ENCODE measurements around the gene FAT4.

The FAT4 gene

DNA sequence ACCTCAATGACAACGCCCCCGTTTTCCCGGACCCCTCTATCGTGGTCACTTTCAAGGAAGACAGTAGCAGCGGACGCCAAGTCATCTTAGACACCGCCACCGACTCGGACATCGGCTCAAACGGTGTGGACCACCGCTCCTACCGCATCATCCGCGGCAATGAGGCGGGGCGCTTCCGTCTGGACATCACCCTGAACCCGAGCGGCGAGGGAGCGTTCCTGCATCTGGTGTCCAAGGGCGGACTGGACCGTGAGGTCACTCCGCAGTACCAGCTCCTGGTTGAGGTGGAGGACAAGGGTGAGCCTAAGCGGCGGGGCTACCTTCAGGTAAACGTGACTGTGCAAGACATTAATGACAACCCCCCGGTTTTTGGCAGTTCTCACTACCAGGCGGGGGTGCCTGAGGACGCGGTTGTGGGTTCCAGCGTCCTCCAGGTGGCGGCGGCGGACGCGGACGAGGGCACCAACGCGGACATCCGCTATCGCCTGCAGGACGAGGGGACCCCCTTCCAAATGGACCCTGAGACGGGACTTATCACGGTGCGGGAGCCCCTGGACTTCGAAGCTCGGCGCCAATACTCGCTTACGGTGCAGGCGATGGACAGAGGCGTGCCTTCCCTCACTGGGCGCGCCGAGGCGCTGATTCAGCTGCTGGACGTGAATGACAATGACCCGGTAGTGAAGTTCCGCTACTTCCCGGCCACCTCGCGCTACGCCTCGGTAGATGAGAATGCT lies 2.2 kb downstream of the FAT4 start:
- DNase-seq (ENCODE audit: low read depth): no peak

DNA sequence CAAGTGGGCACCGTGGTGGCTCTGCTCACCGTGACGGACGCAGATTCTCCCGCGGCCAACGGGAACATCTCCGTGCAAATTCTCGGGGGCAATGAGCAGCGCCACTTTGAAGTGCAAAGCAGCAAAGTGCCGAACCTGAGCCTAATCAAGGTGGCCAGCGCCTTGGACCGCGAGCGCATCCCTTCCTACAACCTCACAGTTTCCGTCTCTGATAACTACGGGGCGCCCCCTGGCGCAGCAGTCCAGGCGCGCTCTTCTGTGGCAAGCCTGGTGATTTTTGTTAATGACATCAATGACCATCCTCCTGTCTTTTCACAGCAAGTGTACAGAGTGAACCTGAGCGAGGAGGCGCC lies 2.7 kb downstream of the FAT4 start:
- no peak for DNase-seq (ENCODE audit: low read depth)

GRCh38 chr4:125319311-125319710 lies 4.6 kb downstream of the FAT4 start:
- no peak for DNase-seq (ENCODE audit: low read depth)

DNA sequence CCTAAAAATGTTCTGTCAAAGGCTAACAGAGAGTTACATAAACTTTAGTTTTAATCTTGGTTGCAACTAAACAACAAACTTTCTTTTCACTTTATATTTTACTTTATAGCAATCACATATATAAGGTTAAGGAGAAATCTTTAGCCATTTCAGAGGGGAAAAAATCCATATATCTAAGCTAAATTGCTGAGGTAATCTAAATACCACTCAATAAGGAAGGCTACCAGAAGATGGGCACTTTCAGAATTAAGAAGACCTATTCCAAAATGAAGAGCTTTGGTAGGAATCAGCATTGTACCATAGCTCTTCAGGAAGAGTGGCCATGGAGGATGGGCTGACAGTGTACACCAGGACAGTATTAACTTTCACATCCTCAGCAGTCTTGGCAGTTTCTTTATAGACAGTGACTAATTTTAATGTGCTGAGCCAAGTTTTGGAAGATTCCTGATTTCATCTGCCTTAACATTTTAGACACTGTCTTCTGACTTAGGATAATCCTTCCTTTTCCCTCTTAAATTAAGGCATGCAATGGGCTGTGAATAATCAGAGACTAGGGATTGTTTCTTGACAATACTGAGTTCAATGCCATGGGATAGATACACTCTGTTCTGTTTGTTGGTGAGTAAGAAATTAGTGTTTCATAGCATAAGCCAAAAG lies 7.1 kb downstream of the FAT4 start:
- DNase-seq (ENCODE audit: low read depth): no peak

GRCh38 chr4:125322366-125322730 lies 7.6 kb downstream of the FAT4 start:
- DNase-seq (ENCODE audit: low read depth): no peak

- no peak for DNase-seq (ENCODE audit: low read depth)
Measured at GRCh38 chr4:125323654-125324053, 8.9 kb downstream of the FAT4 start.

DNA sequence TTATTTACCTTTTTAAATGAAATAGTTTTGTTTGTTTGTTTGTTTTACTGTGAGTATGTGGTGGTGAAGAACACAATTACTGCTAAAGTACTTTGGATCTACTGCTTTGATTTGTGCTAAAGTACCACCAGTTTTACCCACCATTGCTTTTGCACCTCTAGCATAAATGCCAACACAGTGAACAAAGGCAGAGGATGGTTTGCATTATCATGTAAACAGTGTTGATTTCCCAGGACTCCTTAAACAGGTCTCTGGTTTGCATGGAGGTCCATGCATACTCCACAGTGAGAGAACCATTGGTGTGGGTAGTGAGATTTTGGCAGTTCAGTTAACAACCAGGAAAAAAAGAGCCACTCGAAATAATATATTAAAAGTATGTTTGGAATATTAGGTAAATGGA lies 11.0 kb downstream of the FAT4 start:
- DNase-seq (ENCODE audit: low read depth): no peak

- no peak for DNase-seq (ENCODE audit: low read depth)
Measured at GRCh38 chr4:125331116-125331515, 16.4 kb downstream of the FAT4 start.

- DNase-seq (ENCODE audit: low read depth): no peak
Measured at GRCh38 chr4:125334926-125335325, 20.2 kb downstream of the FAT4 start.

DNA sequence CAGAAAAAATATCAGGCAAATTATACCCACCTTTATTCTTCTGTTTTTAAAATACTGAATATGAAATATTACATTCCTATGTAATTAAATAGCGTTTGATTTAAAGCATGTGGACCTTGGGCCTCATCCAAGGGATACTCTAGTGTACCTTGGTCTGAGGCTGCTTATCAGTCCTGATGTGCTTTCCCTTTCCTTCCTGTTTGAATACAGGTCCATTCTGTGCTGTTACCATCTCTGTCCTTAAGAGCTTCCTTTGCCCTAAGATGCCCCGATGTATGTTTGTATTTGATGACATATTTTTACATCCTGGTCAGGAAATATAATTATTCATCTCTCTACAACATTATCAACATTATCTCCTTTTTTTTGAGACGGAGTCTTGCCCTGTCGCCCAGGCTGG lies 24.1 kb downstream of the FAT4 start:
- no peak for DNase-seq (ENCODE audit: low read depth)

DNA sequence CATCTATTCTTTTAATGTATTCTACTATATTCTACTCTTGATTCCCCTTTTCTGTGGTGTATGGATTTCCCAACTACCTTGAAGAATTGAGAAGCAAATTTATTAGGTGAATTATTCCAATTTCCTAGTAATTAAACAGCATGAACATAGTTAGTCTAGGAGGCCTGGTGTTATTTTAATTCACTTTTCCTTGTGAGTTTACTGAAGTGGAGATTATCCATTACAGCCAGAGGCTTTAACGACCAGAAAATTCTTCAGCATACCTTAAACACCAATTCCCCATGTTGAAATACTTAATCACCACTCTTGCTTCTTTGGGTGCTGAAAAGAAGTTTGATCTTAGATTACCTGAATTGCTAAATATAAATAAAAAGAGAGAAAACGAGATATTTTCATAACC lies 29.4 kb downstream of the FAT4 start:
- no peak for DNase-seq (ENCODE audit: low read depth)

GRCh38 chr4:125346616-125347015 lies 31.9 kb downstream of the FAT4 start:
- no peak for DNase-seq (ENCODE audit: low read depth)

DNA sequence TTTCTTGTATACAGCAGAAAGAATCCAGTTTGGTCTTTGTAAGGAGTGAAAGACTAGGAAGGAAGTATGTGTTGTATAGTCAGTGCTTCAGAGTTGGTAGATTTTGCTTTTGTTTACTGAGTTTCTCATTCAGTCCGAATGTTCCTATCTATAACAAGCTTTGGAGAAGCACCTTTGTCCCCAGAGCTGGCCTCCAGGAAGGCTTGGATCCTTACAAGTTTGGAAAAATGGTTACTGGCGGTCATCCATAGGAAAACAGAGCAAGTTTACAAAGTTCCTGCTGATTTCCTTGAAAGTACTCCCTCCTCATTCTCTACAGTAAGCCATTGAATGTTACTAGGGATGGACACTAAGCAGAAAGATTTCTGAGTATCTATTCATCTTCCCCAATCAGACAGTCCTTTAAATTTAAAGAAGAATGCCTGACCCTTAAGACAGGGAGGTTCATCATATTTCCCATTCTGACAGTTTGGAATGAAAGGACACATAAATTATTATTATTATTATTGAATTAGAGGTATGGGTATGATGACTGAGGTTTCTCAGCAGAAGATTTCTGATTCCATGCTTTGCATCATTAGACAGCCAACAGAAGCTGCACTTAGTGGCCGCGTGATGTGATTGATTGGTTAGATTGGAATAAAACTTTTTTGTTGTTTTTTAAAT lies 35.8 kb downstream of the FAT4 start:
- no peak for DNase-seq (ENCODE audit: low read depth)

DNA sequence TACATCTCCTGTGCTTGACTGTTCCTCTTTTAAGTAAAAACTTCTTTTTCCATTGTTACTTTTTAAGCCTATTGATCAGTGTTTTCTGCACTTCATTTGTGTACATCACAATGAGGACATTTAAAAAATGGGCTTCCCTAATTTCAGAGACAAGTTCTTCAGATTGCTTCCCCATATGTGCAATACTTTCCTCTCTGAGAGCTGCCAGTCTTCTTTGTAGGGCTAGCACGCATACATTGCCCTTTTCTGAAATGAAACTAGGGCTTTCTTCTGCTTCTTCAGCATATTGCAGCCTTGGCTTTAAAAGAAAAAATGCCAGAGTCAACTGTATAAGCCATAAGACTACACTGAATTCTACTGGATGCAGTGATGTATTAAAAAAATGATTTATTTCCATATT lies 37.8 kb downstream of the FAT4 start:
- no peak for DNase-seq (ENCODE audit: low read depth)

DNA sequence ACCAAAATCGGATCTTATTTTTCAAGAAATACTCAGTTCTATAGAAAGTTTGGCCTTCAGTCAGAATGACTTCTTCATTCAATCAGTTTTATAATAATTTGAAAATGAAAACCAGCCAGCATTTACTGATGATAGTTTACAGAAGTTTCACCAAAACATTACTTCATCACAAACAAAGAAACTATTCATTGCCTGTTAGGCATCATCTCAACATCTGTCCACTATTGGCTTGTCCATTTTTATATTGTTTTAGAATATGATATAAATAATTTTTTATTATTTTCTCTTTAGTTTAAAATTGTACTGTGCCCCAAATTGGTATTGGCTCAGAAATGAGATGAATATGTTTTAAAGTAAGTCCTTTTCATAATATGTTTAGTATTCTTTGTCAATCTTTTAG lies 38.4 kb downstream of the FAT4 start:
- no peak for DNase-seq (ENCODE audit: low read depth)

- no peak for DNase-seq (ENCODE audit: low read depth)
Measured at GRCh38 chr4:125355791-125356190, 41.0 kb downstream of the FAT4 start.

- no peak for DNase-seq (ENCODE audit: low read depth)
Measured at GRCh38 chr4:125357675-125358074, 42.9 kb downstream of the FAT4 start.

DNA sequence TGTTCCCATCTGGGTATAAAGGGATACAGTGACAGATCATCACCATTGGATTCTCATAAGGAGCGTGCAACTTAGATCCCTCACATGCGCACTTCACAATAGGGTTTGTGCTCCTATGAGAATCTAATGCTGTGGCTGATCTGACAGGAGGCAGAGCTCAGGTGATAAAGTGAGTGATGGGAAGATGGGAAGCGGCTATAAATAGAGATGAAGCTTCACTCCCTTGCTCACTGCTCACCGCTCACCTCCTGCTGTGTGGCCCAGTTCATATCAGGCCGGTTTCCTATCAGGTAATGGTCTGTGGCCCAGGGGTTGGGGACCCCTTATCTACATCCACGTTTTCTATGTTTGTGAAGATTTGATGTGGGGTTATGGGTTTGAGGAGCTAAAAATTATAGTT lies 43.7 kb downstream of the FAT4 start:
- DNase-seq (ENCODE audit: low read depth): no peak

- no peak for DNase-seq (ENCODE audit: low read depth)
Measured at GRCh38 chr4:125359363-125359762, 44.6 kb downstream of the FAT4 start.

DNA sequence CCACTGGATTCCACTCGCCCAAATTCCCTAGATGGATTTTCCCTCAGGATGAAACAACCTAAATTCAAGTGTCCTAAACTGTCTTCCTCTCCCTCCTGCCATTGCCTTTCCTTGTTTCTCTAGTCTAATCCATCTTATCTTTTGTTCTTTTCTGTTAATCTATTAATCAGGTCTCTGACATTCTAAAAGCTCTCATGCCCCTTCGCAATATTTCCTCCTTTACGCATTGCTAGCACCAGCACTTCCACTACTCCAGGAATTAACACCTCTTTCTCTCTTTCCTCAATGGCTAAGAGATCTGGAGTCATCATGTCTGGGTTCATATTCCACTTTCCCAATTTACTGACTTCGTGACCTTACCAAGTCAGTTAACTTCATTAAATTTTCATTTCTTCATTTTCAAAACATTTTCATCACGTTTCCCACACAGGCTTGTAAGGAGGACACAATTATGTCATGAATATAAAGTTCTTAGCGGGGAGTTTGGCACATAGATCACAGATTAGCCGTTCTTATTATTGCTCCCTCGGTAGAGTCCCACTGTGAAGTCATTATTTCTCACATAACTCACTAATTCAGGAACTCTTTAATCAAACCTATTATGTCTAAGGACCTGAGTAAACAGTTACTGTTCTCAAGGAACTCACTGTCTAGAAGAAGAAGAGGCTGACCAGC lies 45.3 kb downstream of the FAT4 start:
- DNase-seq (ENCODE audit: low read depth): no peak

- no peak for DNase-seq (ENCODE audit: low read depth)
Measured at GRCh38 chr4:125360727-125361126, 46.0 kb downstream of the FAT4 start.

All from stimulated activated CD8-positive, alpha-beta memory T cell treated with anti-CD3 and anti-CD28 coated beads, Interleukin-15, amount 100 ng/mL, for 1 hour (primary cell).